ENCODE measurements around the gene CADPS2.

The CADPS2 gene

GRCh38 chr7:122515404-122515803 is 370.9 kb downstream of the CADPS2 start:
- TF ChIP-seq CTCF (IDR thresholded peaks at IDR 0.05; ENCODE audit: low read depth, low read length, missing control alignments) = no peak
- H3K4me3 ChIP-seq (replicated peaks; ENCODE audit: low read depth, low read length) = no peak overlapping the region
- DNase-seq (ENCODE audit: extremely low read depth, low read depth) = no peak

- H3K4me3 ChIP-seq (replicated peaks; ENCODE audit: low read depth, low read length) = no peak overlapping the region
- no peak for TF ChIP-seq CTCF (IDR thresholded peaks at IDR 0.05; ENCODE audit: low read depth, low read length, missing control alignments)
- DNase-seq (ENCODE audit: extremely low read depth, low read depth) = no peak
These were observed 375.0 kb downstream of the CADPS2 start for GRCh38 chr7:122511268-122511667.

- no peak overlapping the region for H3K4me3 ChIP-seq (replicated peaks; ENCODE audit: low read depth, low read length)
- no peak for DNase-seq (ENCODE audit: extremely low read depth, low read depth)
- no peak for TF ChIP-seq CTCF (IDR thresholded peaks at IDR 0.05; ENCODE audit: low read depth, low read length, missing control alignments)
These were observed 378.7 kb downstream of the CADPS2 start for GRCh38 chr7:122507591-122507990.

- TF ChIP-seq CTCF (IDR thresholded peaks at IDR 0.05; ENCODE audit: low read depth, low read length, missing control alignments) = no peak
- no peak overlapping the region for H3K4me3 ChIP-seq (replicated peaks; ENCODE audit: low read depth, low read length)
- DNase-seq (ENCODE audit: extremely low read depth, low read depth) = no peak
These were observed 394.3 kb downstream of the CADPS2 start for GRCh38 chr7:122492007-122492406.

GRCh38 chr7:122488241-122488640 is 398.0 kb downstream of the CADPS2 start:
- H3K4me3 ChIP-seq (replicated peaks; ENCODE audit: low read depth, low read length) = no peak overlapping the region
- no peak for TF ChIP-seq CTCF (IDR thresholded peaks at IDR 0.05; ENCODE audit: low read depth, low read length, missing control alignments)
- DNase-seq (ENCODE audit: extremely low read depth, low read depth) = no peak

GRCh38 chr7:122487131-122487530 is 399.1 kb downstream of the CADPS2 start:
- no peak for DNase-seq (ENCODE audit: extremely low read depth, low read depth)
- no peak for TF ChIP-seq CTCF (IDR thresholded peaks at IDR 0.05; ENCODE audit: low read depth, low read length, missing control alignments)
- H3K4me3 ChIP-seq (replicated peaks; ENCODE audit: low read depth, low read length) = no peak overlapping the region

- no peak for DNase-seq (ENCODE audit: extremely low read depth, low read depth)
These were observed 400.4 kb downstream of the CADPS2 start for GRCh38 chr7:122485856-122486255.

More at GRCh38 chr7:122485856-122486255, 400.4 kb downstream of the CADPS2 start:
- H3K4me3 ChIP-seq (replicated peaks; ENCODE audit: low read depth, low read length) = no peak overlapping the region
- TF ChIP-seq CTCF (IDR thresholded peaks at IDR 0.05; ENCODE audit: low read depth, low read length, missing control alignments) = no peak
